Body of pancreas (tissue), 4 donors: ENCODE results near the gene PHKA2. TPM values are rescaled to one million over a fixed set of nuclear protein-coding genes. Genes with fewer than 3 reads are reported as not detected.
"Not testable (repeated sequence)": the region's sequence is repeated elsewhere in the genome, so short reads cannot be mapped to it uniquely, and the experiment has no call there.

Experiments
- ATAC-seq: fragments of 150-250 bp; one replicate; pipeline ENCODE4 v1.9.1; 2016
- DNase-seq, 4 donors: peaks; one replicate each; pipeline ENCODE4 v3.0.0-alpha.2; 2019
- H3K27ac ChIP-seq, 4 donors: fragments of 200-600 bp; sonication (generic); 1 replicate in 3 of 4; 2 replicates in 1 of 4; pipeline versions ENCODE4 v1.5.1 to v1.6.1; 2016 to 2019; ENCODE audit warnings: mild to moderate bottlenecking in 1 of 4, mixed read lengths in 1 of 4, moderate library complexity in 1 of 4
- H3K27me3 ChIP-seq, 2 donors: fragments of 200-600 bp; sonication (generic); one replicate each; pipeline ENCODE4 v1.6.0; 2016; ENCODE audit warnings: mild to moderate bottlenecking in 1 of 2
- H3K36me3 ChIP-seq, 2 donors: fragments of 200-600 bp; sonication (generic); replicated peaks in 1 of 2; 2 replicates each; pipeline ENCODE4 v1.5.1; 2016; ENCODE audit warnings: low read depth in 2 of 2; ENCODE audit not compliant: insufficient read depth in 1 of 2
- H3K4me1 ChIP-seq: fragments of 200-600 bp; sonication (generic); one replicate; pipeline ENCODE4 v1.6.0; 2016
- H3K4me3 ChIP-seq, 2 donors: fragments of 200-600 bp; sonication (generic); 1 replicate in 1 of 2; 2 replicates in 1 of 2; pipeline ENCODE4 v1.5.1; 2016 to 2019
- H3K9me3 ChIP-seq, 3 donors: fragments of 200-600 bp; sonication (generic); 1 replicate in 2 of 3; 2 replicates in 1 of 3; pipeline ENCODE4 v1.5.1; 2016
- CTCF ChIP-seq, 7 experiments: fragments of 450-650 bp in 4 of 7; fragments of 200-600 bp in 3 of 7; sonication (generic) in 3 of 7; IDR thresholded peaks; one replicate each; pipeline ENCODE4 v1.5.1; 2016 to 2019; ENCODE audit warnings: antibody characterized with exemption in 7 of 7
- POLR2A ChIP-seq, 3 donors: fragments of 450-650 bp; IDR thresholded peaks; one replicate each; pipeline ENCODE4 v1.6.1; 2016; ENCODE audit warnings: antibody characterized with exemption in 3 of 3, mild to moderate bottlenecking in 2 of 3
- WGBS, 2 donors: methylation state at CpG; one replicate each; pipeline ENCODE4 v1.1.5; 2017; 5-methylcytosine and 5-hydroxymethylcytosine counted together
- intact Hi-C: fragments of 100-400 bp; cut with DNase I; formaldehyde crosslinking; loops from one replicate; pipeline ENCODE4 v1.15.1; 2023
- total RNA-seq, 2 donors: library from RNA; depleted of rRNA; stranded (reverse); fragments of >200 nt; gene quantifications; one replicate each; pipeline ENCODE4 v1.1.0, GENCODE V29; 2016

Gene PHKA2
- total RNA-seq, 2 donors from 2014 or later, result 21.0 to 37.6 TPM

- Histone ChIP-seq H3K4me1 (peaks cover 34% of the 10 kb centered on the region), H3K27me3 (no peaks in the 10 kb centered on the region), H3K27ac (peak overlapping the region in 1 of 4 donors; percentile 66), H3K4me3 (no peak overlapping the region), H3K9me3 (no peaks in the 10 kb centered on the region), H3K36me3 (no peaks in the 10 kb centered on the region)
- DNase-seq (no peak), ATAC-seq (no peak)
- intact Hi-C loops, result no loop called here
- WGBS, 2 donors, result 34 to 40% methylated on average over 5 to 6 of the region's 6 CpGs
- TF ChIP-seq CTCF (IDR thresholded peaks at IDR 0.05) (no peak), POLR2A (IDR thresholded peaks at IDR 0.05) (no peak)
Measured at GRCh38 chrX:18981124-18981807, 2.6 kb downstream of the PHKA2 start.

- intact Hi-C loops, H3K27me3 ChIP-seq, H3K9me3 ChIP-seq, ATAC-seq, H3K36me3 ChIP-seq, H3K4me3 ChIP-seq: not testable (repeated sequence)
- 17 to 23% methylated on average over 2 to 6 of the region's 6 CpGs for WGBS, 2 donors
- peaks cover 30% of the 10 kb centered on the region for H3K4me1 ChIP-seq
- peak in 2 of 7 experiments; percentile 8 to 17 for TF ChIP-seq CTCF (IDR thresholded peaks at IDR 0.05)
- peak overlapping the region; percentile 39 to 70 (median 55) for H3K27ac ChIP-seq
- DNase-seq, result peak in 1 of 4 donors; percentile 15
Measured at GRCh38 chrX:18980262-18980661, 3.7 kb downstream of the PHKA2 start.

- intact Hi-C loops, result no loop called here
- no peaks in the 10 kb centered on the region for H3K9me3 ChIP-seq
- 96 to 98% methylated on average over 7 of the region's 7 CpGs for WGBS, 2 donors
- H3K4me3 ChIP-seq, result no peak overlapping the region
- no peaks in the 10 kb centered on the region for H3K27me3 ChIP-seq
- ATAC-seq, result no peak
- peaks cover 13% of the 10 kb centered on the region for H3K4me1 ChIP-seq
- DNase-seq, result no peak
- no peak overlapping the region for H3K27ac ChIP-seq
- no peaks in the 10 kb centered on the region for H3K36me3 ChIP-seq
- TF ChIP-seq CTCF (IDR thresholded peaks at IDR 0.05) (no peak), POLR2A (IDR thresholded peaks at IDR 0.05) (no peak)
Measured at GRCh38 chrX:18974993-18975392, 8.9 kb downstream of the PHKA2 start.

- Histone ChIP-seq H3K4me1 (peaks cover 10% of the 10 kb centered on the region), H3K27me3 (no peaks in the 10 kb centered on the region), H3K36me3 (no peaks in the 10 kb centered on the region), H3K4me3 (no peak overlapping the region), H3K27ac (no peak overlapping the region), H3K9me3 (no peaks in the 10 kb centered on the region)
- WGBS, 2 donors, result 56 to 59% methylated on average over 7 of the region's 7 CpGs
- intact Hi-C loops, result no loop called here
- peak; percentile 6 to 25 (median 20) for DNase-seq
- TF ChIP-seq CTCF (IDR thresholded peaks at IDR 0.05) (no peak), POLR2A (IDR thresholded peaks at IDR 0.05) (no peak)
- ATAC-seq, result no peak
Measured at GRCh38 chrX:18973527-18974192, 10.3 kb downstream of the PHKA2 start.
